ENCODE results near the gene HOXD4. TPM values are rescaled to one million over a fixed set of nuclear protein-coding genes. Genes with fewer than 3 reads are reported as not detected.

The HOXD4 gene
- total and polyA plus RNA-seq, 2 of the 4 experiments (the other 2 are of a cell fraction), result not detected

DNA sequence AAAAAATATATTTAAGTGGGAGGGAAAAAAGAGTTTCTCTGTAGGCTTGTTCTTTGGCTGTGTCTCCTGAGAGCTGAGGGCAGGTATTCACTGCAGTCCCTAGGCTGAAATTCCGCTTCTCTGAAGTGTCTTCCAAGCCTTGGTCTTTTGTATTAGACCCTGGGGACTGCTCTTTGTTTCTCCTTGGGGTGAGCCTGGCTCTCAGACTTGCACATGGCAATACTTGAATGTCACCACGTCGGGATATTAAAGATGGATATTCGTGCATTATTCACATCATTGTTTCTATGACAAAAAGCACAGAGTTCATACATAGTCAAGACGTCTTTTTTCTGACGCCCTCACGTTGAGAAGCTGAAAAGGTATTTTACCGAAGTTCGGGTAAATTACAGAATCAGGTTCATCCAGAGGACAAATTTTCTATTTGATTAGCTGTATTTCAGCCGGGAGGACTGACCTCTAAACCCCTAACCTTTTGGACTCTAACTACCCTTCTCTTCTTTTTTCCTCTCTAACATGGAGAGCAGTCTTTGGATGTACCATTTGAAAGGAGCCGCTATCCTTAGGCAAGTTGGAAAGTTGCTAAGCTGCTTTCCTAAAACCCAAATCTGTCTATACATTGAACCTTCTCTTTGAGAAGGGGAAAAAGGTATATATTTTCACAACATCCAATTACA is 3.4 kb downstream of the HOXD4 start:
- H2AK5ac ChIP-seq (ENCODE audit: low read depth, low read length), result no peak overlapping the region
- no peak overlapping the region for H2BK5ac ChIP-seq (ENCODE audit: low read depth, low read length, poor library complexity, severe bottlenecking)
- no peak overlapping the region for H3K4me2 ChIP-seq (ENCODE audit: low read depth, low read length)
- in situ Hi-C loops (cut with MboI; ENCODE audit: low sequenced_read_pairs), result no loop called here
- H3K27ac ChIP-seq (ENCODE audit: insufficient read depth, low read length), result no peak overlapping the region
- no TSS peak for BruUV-seq (replicated peaks)
- ChIA-PET CTCF (interaction anchor here (0.6 to 3.3 kb wide), 2 partner anchors 300 to 739 kb away, joined by 5 to 7 read pairs; no protein-coding TSS in a partner anchor), POLR2A (ENCODE audit: unreplicated experiment) (interaction anchor here (0.6 kb wide), 1 partner anchor 223 kb away, joined by 13 read pairs; no protein-coding TSS in a partner anchor)
- peaks cover 12% of the 10 kb centered on the region for H3K9me3 ChIP-seq (ENCODE audit: control insufficient read depth, insufficient read depth, low read length)
- H4K5ac ChIP-seq (ENCODE audit: low read depth, low read length), result no peak overlapping the region
- H2BK20ac ChIP-seq (ENCODE audit: low read depth, low read length), result no peak overlapping the region
- H3K14ac ChIP-seq (replicated peaks; ENCODE audit: low read depth, low read length), result no peak overlapping the region
- intact Hi-C loops (cut with micrococcal nuclease), result no loop called here
- no peak overlapping the region for H2AFZ ChIP-seq (replicated peaks; ENCODE audit: low read length, poor library complexity)
- H4K20me1 ChIP-seq (ENCODE audit: insufficient read depth, low read length), result no peaks in the 10 kb centered on the region
- H3K4ac ChIP-seq (ENCODE audit: low read depth, low read length), result no peak overlapping the region
- H2BK15ac ChIP-seq (ENCODE audit: low read depth, low read length), result no peak overlapping the region
- no peak for TF ChIP-seq MAZ (IDR thresholded peaks at IDR 0.05; ENCODE audit: borderline replicate concordance, low read depth, low read length)
- TF ChIP-seq FOS (IDR thresholded peaks at IDR 0.05; ENCODE audit: low read depth, low read length), result no peak
- no peak for TF ChIP-seq MAFK (IDR thresholded peaks at IDR 0.05; ENCODE audit: low read depth, low read length)
- TF ChIP-seq CHD1 (IDR thresholded peaks at IDR 0.05; ENCODE audit: low read depth, low read length), result no peak
- TF ChIP-seq RFX5 (IDR thresholded peaks at IDR 0.05; ENCODE audit: low read depth, low read length), result no peak
- no peak for TF ChIP-seq POLR2A (IDR thresholded peaks at IDR 0.05; ENCODE audit: low read depth, low read length)
- TF ChIP-seq RCOR1 (IDR thresholded peaks at IDR 0.05; ENCODE audit: insufficient replicate concordance, low read length), result no peak
- TF ChIP-seq BHLHE40 (IDR thresholded peaks at IDR 0.05; ENCODE audit: low read depth, low read length), result no peak
- TF ChIP-seq, protein P1, sequence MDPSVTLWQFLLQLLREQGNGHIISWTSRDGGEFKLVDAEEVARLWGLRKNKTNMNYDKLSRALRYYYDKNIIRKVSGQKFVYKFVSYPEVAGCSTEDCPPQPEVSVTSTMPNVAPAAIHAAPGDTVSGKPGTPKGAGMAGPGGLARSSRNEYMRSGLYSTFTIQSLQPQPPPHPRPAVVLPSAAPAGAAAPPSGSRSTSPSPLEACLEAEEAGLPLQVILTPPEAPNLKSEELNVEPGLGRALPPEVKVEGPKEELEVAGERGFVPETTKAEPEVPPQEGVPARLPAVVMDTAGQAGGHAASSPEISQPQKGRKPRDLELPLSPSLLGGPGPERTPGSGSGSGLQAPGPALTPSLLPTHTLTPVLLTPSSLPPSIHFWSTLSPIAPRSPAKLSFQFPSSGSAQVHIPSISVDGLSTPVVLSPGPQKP (IDR thresholded peaks at IDR 0.05; ENCODE audit: borderline replicate concordance, low read depth, low read length), result no peak
- no peak overlapping the region for H4K8ac ChIP-seq (ENCODE audit: low read depth in 2 of 2, low read length in 2 of 2)
- no peak overlapping the region for H2BK120ac ChIP-seq (ENCODE audit: low read depth, low read length)
- H3K9me1 ChIP-seq (ENCODE audit: insufficient read depth, low read length), result no peaks in the 10 kb centered on the region
- H2AK9ac ChIP-seq (replicated peaks; ENCODE audit: low read depth, low read length, poor library complexity), result no peak overlapping the region
- no peaks in the 10 kb centered on the region for H3K36me3 ChIP-seq (ENCODE audit: control insufficient read depth, insufficient read depth, low read length)
- H3K4me1 ChIP-seq (ENCODE audit: control insufficient read depth, insufficient read depth, low read length), result no peaks in the 10 kb centered on the region
- H3K27me3 ChIP-seq (ENCODE audit: control insufficient read depth, insufficient read depth, low read length), result peaks cover 91% of the 10 kb centered on the region
- ATAC-seq (ENCODE audit: low read depth) (no peak), DNase-seq (no peak)
- no peak overlapping the region for H3K9ac ChIP-seq (ENCODE audit: low read depth, low read length)
- no peak overlapping the region for H4K91ac ChIP-seq (ENCODE audit: insufficient read depth, low read depth, low read length)
- H3K56ac ChIP-seq (ENCODE audit: extremely low read depth, insufficient read depth, low read length), result no peak overlapping the region
- no peak overlapping the region for H3K23ac ChIP-seq (ENCODE audit: low read depth, low read length)
- no peak overlapping the region for H3K4me3 ChIP-seq (ENCODE audit: insufficient read depth, low read depth, low read length)
- H3K18ac ChIP-seq (ENCODE audit: low read depth, low read length), result no peak overlapping the region
- dilution Hi-C loops (cut with HindIII; ENCODE audit: low sequenced_read_pairs, unreplicated experiment), result no loop called here
- H3K79me1 ChIP-seq (ENCODE audit: low read depth in 1 of 2, low read length in 2 of 2), result no peaks in the 10 kb centered on the region
- WGBS, 2 experiments (ENCODE audit: extremely low coverage in 2 of 2, insufficient read length in 1 of 2), result 0% methylated on average over 2 of the region's 11 CpGs; no CpG with 5 or more reads in 1 of the 2 experiments
